Adrenal gland (tissue), 12 donors: Measurements from ENCODE around the gene HJURP. TPM values are rescaled to one million over a fixed set of nuclear protein-coding genes. Genes with fewer than 3 reads are reported as not detected.

ENCODE experiments used
- DNase-seq, 7 donors: peaks; one replicate each; pipeline ENCODE4 v3.0.0-alpha.2; 2019 to 2020
- H3K27ac ChIP-seq, 5 donors: fragments of 200-600 bp; sonication (generic) in 4 of 5; 1 replicate in 3 of 5; 2 replicates in 2 of 5; pipeline versions ENCODE4 v1.5.1 to v1.8.0; 2016 to 2020; ENCODE audit warnings: mild to moderate bottlenecking in 1 of 5
- H3K27me3 ChIP-seq: fragments of 200-600 bp; 2 replicates; pipeline ENCODE4 v1.8.0; 2021
- H3K36me3 ChIP-seq, 2 donors: fragments of 200-600 bp; replicated peaks in 1 of 2; 1 replicate in 1 of 2; 2 replicates in 1 of 2; pipeline versions ENCODE4 v1.5.1 to v1.8.0; 2018 to 2022
- H3K4me1 ChIP-seq, 2 donors: fragments of 200-600 bp; replicated peaks in 1 of 2; 1 replicate in 1 of 2; 2 replicates in 1 of 2; pipeline versions ENCODE4 v1.5.1 to v1.8.0; 2018 to 2021
- H3K4me3 ChIP-seq, 4 donors: fragments of 200-600 bp; sonication (generic) in 3 of 4; one replicate each; pipeline ENCODE4 v1.5.1; 2016 to 2018
- H3K9me3 ChIP-seq, 3 donors: fragments of 200-600 bp; sonication (generic) in 1 of 3; replicated peaks in 1 of 3; 1 replicate in 2 of 3; 2 replicates in 1 of 3; pipeline versions ENCODE4 v1.5.1 to v1.8.0; 2016 to 2021
- POLR2A ChIP-seq, 2 donors: fragments of 450-650 bp; IDR thresholded peaks; one replicate each; pipeline ENCODE4 v1.6.1; 2017; ENCODE audit warnings: antibody characterized with exemption in 2 of 2, mild to moderate bottlenecking in 2 of 2, moderate library complexity in 1 of 2
- WGBS, 4 donors: extraction: QIAGEN DNeasy Blood & Tissue Kit in 2 of 4; methylation state at CpG; one replicate each; pipeline versions ENCODE4 v1.1.5 to v1.1.7; 2013 to 2017; 5-methylcytosine and 5-hydroxymethylcytosine counted together
- intact Hi-C, 2 donors: fragments of 100-400 bp; cut with DNase I; formaldehyde crosslinking; loops; one replicate each; pipeline versions ENCODE4 v1.14.1 to v1.15.0; 2022 to 2023
- polyA plus RNA-seq, 3 donors: library from polyadenylated mRNA; stranded (reverse); fragments of 200-250 nt in 2 of 3; fragments of 350-450 nt in 1 of 3; fragmentation: Illumina TruSeq in 1 of 3; extraction: RNeasy Lipid Tissue Mini Kit (QIAGEN cat#74804) in 1 of 3; gene quantifications; one replicate each; pipeline ENCODE4 v1.2.3, GENCODE V29; 2013 to 2014
- total RNA-seq, 9 donors: library from RNA; depleted of rRNA in 4 of 9; stranded (reverse); fragments of >200 nt in 4 of 9; fragments of 120-200 nt in 1 of 9; fragmentation: NEBNext Ultra II Directional in 1 of 9; extraction: Animal tissue kit (Norgen Biotek cat#: 25700) in 1 of 9; gene quantifications; one replicate each; pipeline versions ENCODE4 v1.1.0 to v1.2.4, GENCODE V29; 2013 to 2023
- TF ChIP-seq, protein P1 (sequence below), 6 experiments: fragments of 450-650 bp in 4 of 6; fragments of 200-600 bp in 2 of 6; sonication (generic) in 1 of 6; IDR thresholded peaks; 1 replicate in 5 of 6; 2 replicates in 1 of 6; pipeline versions ENCODE4 v1.5.1 to v1.8.0; 2016 to 2021; ENCODE audit warnings: antibody characterized with exemption in 6 of 6, mild to moderate bottlenecking in 2 of 6, moderate library complexity in 1 of 6
- donor health status: healthy with polysubstance abuse.
- donor health status: Bipolar disorder and iron deficiency.
- donor health status: DM: yes; HTN: yes; CAD: no.
- donor health status: DM: no; HTN: no; CAD: no.
- donor health status: DM: no; HTN: no; CAD: no.
- donor health status: DM: yes; HTN: yes; CAD: no.

HJURP gene
- total and polyA plus RNA-seq, 12 donors: 0.28 to 7.5 (median 1.6) TPM

DNA sequence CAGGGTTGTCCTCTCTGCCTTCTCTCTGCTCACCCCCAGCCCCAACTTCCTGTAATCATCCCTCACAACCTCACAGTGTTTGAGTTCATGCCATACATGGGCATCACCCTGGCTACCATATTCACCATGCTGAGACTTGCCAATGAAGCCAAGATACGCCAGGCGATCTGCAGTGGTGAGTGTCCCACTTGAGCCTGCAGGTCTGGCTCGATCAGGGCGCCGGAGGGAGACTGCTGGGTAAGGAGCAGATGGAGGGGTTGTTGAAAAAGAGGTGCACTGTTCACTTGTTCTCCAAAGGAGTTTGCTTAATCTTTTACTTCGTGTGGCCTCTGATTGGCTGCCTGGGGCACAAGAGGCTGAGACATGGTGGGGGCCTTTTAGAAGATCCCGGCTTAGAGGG lies 61.6 kb downstream of the HJURP start:
- peak in 1 of 7 donors; percentile 4 for DNase-seq
- Histone ChIP-seq H3K4me3 (no peak overlapping the region), H3K4me1 (no peaks in the 10 kb centered on the region), H3K36me3 (no peaks in the 10 kb centered on the region), H3K27me3 (no peaks in the 10 kb centered on the region), H3K27ac (no peak overlapping the region), H3K9me3 (no peaks in the 10 kb centered on the region)
- WGBS, 4 donors: 84 to 91% (median 88%) methylated on average over 7 of the region's 7 CpGs
- TF ChIP-seq POLR2A (IDR thresholded peaks at IDR 0.05): no peak
- TF ChIP-seq, protein P1, sequence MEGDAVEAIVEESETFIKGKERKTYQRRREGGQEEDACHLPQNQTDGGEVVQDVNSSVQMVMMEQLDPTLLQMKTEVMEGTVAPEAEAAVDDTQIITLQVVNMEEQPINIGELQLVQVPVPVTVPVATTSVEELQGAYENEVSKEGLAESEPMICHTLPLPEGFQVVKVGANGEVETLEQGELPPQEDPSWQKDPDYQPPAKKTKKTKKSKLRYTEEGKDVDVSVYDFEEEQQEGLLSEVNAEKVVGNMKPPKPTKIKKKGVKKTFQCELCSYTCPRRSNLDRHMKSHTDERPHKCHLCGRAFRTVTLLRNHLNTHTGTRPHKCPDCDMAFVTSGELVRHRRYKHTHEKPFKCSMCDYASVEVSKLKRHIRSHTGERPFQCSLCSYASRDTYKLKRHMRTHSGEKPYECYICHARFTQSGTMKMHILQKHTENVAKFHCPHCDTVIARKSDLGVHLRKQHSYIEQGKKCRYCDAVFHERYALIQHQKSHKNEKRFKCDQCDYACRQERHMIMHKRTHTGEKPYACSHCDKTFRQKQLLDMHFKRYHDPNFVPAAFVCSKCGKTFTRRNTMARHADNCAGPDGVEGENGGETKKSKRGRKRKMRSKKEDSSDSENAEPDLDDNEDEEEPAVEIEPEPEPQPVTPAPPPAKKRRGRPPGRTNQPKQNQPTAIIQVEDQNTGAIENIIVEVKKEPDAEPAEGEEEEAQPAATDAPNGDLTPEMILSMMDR (IDR thresholded peaks at IDR 0.05): no peak
- intact Hi-C loops: no loop called here

DNA sequence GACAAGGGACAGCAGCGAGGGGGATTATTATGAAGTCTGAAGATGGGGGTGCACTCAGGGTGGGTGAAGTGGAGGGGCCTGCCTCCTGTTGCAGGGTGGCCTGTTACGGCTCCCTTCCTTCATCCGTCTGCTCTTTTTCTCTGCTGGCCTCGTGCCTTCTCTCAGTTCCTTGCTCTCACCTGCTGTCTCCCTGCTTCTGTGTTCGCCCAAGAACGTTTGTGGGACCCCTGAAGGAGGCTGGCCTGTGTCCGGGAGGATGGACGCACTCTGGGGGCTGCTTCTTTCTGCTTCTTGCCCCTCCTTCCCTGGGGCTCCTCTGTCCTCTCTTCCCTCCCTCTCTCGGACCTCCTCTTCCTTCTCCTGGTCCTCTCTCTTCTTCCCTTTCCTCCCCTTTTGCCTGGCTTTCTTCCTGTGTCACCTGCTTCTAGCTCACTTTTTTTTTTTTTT lies 62.4 kb downstream of the HJURP start:
- intact Hi-C loops: no loop called here
- no peaks in the 10 kb centered on the region for H3K4me1 ChIP-seq
- DNase-seq: peak in 2 of 7 donors; percentile 1 to 4
- no peaks in the 10 kb centered on the region for H3K9me3 ChIP-seq
- H3K36me3 ChIP-seq: no peaks in the 10 kb centered on the region
- H3K27ac ChIP-seq: no peak overlapping the region
- no peaks in the 10 kb centered on the region for H3K27me3 ChIP-seq
- WGBS, 4 donors: 74 to 87% (median 81%) methylated on average over 9 of the region's 9 CpGs
- no peak overlapping the region for H3K4me3 ChIP-seq
- no peak for TF ChIP-seq POLR2A (IDR thresholded peaks at IDR 0.05)
- TF ChIP-seq, protein P1 (IDR thresholded peaks at IDR 0.05): no peak

DNA sequence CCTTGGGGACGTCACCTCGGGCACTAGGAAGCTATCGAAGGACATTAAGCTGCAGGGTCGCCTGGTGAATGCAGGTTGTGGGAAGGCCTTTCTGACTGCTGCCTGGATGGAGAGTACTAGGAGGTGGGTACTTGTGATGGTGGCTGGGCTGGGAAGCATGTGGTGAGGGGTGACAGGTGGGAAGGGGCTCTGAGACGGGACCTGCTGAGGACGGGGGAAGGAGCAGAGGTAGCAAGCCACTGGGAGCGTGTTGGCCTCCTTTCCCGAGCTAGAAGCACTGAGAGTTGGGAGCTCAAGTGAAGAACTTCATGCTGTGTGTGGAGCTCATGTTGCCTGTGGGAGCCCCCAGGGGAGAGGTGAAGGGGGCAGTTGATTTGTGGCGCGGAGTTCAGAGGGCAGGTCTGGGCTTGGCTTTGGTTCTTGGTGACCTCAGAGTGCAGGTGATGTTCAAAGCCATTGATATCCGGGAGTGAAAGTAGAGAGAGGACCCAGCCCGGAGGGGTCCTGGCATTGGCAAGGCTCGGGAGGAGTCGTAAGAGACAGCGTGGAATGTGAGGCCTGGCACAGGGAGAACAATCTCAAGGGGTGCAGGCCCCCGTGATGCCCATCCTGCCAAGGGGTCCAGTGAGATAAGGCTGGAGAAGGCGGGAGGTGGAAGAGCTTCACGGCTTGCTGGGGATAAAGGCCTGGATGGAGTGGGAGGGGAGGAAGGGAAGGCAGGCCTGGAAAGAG lies 63.0 kb downstream of the HJURP start:
- Histone ChIP-seq H3K36me3 (no peaks in the 10 kb centered on the region), H3K4me1 (no peaks in the 10 kb centered on the region), H3K4me3 (no peak overlapping the region), H3K27me3 (no peaks in the 10 kb centered on the region), H3K9me3 (no peaks in the 10 kb centered on the region), H3K27ac (no peak overlapping the region)
- TF ChIP-seq POLR2A (IDR thresholded peaks at IDR 0.05): no peak
- TF ChIP-seq, protein P1 (IDR thresholded peaks at IDR 0.05): no peak
- 78 to 85% (median 81%) methylated on average over 18 of the region's 18 CpGs for WGBS, 4 donors
- peak in 2 of 7 donors; percentile 3 to 11 for DNase-seq
- intact Hi-C loops: no loop called here

DNA sequence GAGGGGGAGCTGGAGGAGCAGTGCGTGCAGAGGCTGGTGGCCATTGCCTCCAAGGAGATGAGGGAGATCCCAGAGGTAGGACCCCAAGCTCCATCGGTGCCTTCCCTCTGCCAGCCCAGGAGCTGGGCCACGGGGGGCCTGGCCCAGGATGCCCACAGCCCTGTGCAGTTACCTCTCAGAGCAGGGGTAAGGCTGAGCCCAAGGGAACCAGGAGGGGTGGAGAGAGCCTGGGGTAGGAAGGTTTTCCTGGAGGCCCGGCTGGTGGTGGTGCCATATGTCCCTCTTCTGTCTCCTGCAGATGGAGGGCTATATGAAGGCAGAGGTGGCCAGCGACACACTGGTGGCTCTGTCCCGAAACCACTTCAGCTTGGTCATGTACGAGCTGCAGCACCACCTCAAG lies 64.8 kb downstream of the HJURP start:
- no peaks in the 10 kb centered on the region for H3K9me3 ChIP-seq
- no peaks in the 10 kb centered on the region for H3K36me3 ChIP-seq
- H3K27me3 ChIP-seq: no peaks in the 10 kb centered on the region
- intact Hi-C loops: no loop called here
- H3K4me1 ChIP-seq: no peaks in the 10 kb centered on the region
- no peak overlapping the region for H3K4me3 ChIP-seq
- no peak overlapping the region for H3K27ac ChIP-seq
- TF ChIP-seq POLR2A (IDR thresholded peaks at IDR 0.05): no peak
- TF ChIP-seq, protein P1 (IDR thresholded peaks at IDR 0.05): no peak
- DNase-seq: peak in 1 of 7 donors; percentile 14
- 88 to 93% (median 93%) methylated on average over 3 to 7 of the region's 7 CpGs for WGBS, 4 donors

Other genes starting within 250 kb of the HJURP start
- gene UGT1A8, start 236.9 kb downstream of the HJURP start, total RNA-seq: not detected
- under 1 TPM in 1 of 3 donors, not detected in 2; 0.05 TPM for gene UGT1A8, start 236.9 kb downstream of the HJURP start, polyA plus RNA-seq
- not detected for gene UGT1A10, start 218.1 kb downstream of the HJURP start, total RNA-seq
- gene UGT1A10, start 218.1 kb downstream of the HJURP start, polyA plus RNA-seq: not detected
- not detected for gene UGT1A9, start 182.6 kb downstream of the HJURP start, total RNA-seq
- gene UGT1A9, start 182.6 kb downstream of the HJURP start, polyA plus RNA-seq: not detected
- 10 to 100 TPM in 1 of 9 donors, 1 to 10 TPM in 1, under 1 TPM in 5, not detected in 2; 0.11 to 10.1 (median 0.94) TPM for gene UGT1A7, start 172.6 kb downstream of the HJURP start, total RNA-seq
- gene UGT1A7, start 172.6 kb downstream of the HJURP start, polyA plus RNA-seq: under 1 TPM in 2 of 3 donors, not detected in 1; 0.33 to 0.74 TPM
- gene UGT1A6, start 161.6 kb downstream of the HJURP start, total RNA-seq: not detected
- under 1 TPM in 1 of 3 donors, not detected in 2; 0.16 TPM for gene UGT1A6, start 161.6 kb downstream of the HJURP start, polyA plus RNA-seq
- gene UGT1A5, start 141.6 kb downstream of the HJURP start, total RNA-seq: under 1 TPM in 1 of 9 donors, not detected in 8; 0.43 TPM
- gene UGT1A5, start 141.6 kb downstream of the HJURP start, polyA plus RNA-seq: not detected
- gene UGT1A4, start 135.8 kb downstream of the HJURP start, total RNA-seq: under 1 TPM in 1 of 9 donors, not detected in 8; 0.36 TPM
- gene UGT1A4, start 135.8 kb downstream of the HJURP start, polyA plus RNA-seq: not detected
- gene UGT1A3, start 125.5 kb downstream of the HJURP start, total RNA-seq: not detected
- not detected for gene UGT1A3, start 125.5 kb downstream of the HJURP start, polyA plus RNA-seq
- gene UGT1A1, start 94.3 kb downstream of the HJURP start, total RNA-seq: under 1 TPM in 1 of 9 donors, not detected in 8; 0.52 TPM
- under 1 TPM in 1 of 3 donors, not detected in 2; 0.08 TPM for gene UGT1A1, start 94.3 kb downstream of the HJURP start, polyA plus RNA-seq
- not detected for gene MROH2A, start 76.2 kb downstream of the HJURP start, total RNA-seq
- under 1 TPM in 1 of 3 donors, not detected in 2; 0.13 TPM for gene MROH2A, start 76.2 kb downstream of the HJURP start, polyA plus RNA-seq
- gene TRPM8, start 62.8 kb upstream of the HJURP start, total RNA-seq: not detected
- not detected for gene TRPM8, start 62.8 kb upstream of the HJURP start, polyA plus RNA-seq
- under 1 TPM in 1 of 9 donors, not detected in 8; 0.33 TPM for gene SPP2, start 196.2 kb upstream of the HJURP start, total RNA-seq
- gene SPP2, start 196.2 kb upstream of the HJURP start, polyA plus RNA-seq: not detected